ENCODE results near the gene ARHGAP18. TPM values are rescaled to one million over a fixed set of nuclear protein-coding genes. Genes with fewer than 3 reads are reported as not detected.
A peak's percentile ranks its signal among the peaks of the same experiment; 100 is the strongest.

The ARHGAP18 gene
- total and polyA plus RNA-seq, 10 of the 15 experiments (the other 5 are each of a cell fraction or from before 2014, with no cell fraction given) = 18.2 to 52.2 (median 31.7) TPM

DNA sequence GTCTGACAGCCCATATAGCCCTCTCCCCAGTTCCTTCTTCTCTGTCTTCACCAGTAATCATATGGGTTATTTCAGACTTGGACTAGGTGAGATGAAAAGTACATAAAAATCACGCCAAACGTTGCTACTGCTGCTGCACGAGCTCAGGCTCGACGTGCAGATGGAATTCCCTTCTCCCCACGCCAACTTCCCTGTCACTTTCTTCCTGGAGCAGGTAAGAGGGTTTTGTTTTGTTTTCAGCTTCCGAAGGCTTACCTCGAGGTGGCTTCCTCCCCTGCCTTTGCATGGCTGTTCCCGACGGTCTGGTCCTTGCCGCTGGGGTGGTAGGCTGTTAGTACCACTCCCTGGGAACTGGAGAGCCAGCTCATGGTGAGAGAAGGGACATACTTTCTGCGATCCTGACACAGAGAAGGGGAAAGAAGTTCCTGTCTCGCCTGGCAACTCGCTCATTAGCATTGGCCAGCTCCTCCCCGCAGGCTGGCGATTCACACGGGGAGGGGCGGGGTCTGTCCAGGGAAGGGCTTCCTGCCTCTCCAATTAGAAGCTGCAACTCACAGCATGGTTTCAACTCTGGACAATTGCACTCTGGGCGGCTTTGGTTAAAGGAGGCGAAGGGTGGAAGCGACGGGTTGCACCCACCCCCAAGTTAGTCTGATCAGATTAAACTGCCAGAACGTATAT is at the start of gene ARHGAP18 (continued):
- TF ChIP-seq, protein P1, sequence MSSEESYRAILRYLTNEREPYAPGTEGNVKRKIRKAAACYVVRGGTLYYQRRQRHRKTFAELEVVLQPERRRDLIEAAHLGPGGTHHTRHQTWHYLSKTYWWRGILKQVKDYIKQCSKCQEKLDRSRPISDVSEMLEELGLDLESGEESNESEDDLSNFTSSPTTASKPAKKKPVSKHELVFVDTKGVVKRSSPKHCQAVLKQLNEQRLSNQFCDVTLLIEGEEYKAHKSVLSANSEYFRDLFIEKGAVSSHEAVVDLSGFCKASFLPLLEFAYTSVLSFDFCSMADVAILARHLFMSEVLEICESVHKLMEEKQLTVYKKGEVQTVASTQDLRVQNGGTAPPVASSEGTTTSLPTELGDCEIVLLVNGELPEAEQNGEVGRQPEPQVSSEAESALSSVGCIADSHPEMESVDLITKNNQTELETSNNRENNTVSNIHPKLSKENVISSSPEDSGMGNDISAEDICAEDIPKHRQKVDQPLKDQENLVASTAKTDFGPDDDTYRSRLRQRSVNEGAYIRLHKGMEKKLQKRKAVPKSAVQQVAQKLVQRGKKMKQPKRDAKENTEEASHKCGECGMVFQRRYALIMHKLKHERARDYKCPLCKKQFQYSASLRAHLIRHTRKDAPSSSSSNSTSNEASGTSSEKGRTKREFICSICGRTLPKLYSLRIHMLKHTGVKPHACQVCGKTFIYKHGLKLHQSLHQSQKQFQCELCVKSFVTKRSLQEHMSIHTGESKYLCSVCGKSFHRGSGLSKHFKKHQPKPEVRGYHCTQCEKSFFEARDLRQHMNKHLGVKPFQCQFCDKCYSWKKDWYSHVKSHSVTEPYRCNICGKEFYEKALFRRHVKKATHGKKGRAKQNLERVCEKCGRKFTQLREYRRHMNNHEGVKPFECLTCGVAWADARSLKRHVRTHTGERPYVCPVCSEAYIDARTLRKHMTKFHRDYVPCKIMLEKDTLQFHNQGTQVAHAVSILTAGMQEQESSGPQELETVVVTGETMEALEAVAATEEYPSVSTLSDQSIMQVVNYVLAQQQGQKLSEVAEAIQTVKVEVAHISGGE (CRISPR knock-in tag; IDR thresholded peaks at IDR 0.05) = no peak
- TF ChIP-seq, protein P2, sequence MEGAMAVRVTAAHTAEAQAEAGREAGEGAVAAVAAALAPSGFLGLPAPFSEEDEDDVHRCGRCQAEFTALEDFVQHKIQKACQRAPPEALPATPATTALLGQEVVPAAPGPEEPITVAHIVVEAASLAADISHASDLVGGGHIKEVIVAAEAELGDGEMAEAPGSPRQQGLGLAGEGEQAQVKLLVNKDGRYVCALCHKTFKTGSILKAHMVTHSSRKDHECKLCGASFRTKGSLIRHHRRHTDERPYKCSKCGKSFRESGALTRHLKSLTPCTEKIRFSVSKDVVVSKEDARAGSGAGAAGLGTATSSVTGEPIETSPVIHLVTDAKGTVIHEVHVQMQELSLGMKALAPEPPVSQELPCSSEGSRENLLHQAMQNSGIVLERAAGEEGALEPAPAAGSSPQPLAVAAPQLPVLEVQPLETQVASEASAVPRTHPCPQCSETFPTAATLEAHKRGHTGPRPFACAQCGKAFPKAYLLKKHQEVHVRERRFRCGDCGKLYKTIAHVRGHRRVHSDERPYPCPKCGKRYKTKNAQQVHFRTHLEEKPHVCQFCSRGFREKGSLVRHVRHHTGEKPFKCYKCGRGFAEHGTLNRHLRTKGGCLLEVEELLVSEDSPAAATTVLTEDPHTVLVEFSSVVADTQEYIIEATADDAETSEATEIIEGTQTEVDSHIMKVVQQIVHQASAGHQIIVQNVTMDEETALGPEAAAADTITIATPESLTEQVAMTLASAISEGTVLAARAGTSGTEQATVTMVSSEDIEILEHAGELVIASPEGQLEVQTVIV (IDR thresholded peaks at IDR 0.05; ENCODE audit: borderline replicate concordance, partially characterized antibody) = no peak
- no peak for TF ChIP-seq GABPA (IDR thresholded peaks at IDR 0.05; ENCODE audit: low read depth)
- TF ChIP-seq, protein P3, sequence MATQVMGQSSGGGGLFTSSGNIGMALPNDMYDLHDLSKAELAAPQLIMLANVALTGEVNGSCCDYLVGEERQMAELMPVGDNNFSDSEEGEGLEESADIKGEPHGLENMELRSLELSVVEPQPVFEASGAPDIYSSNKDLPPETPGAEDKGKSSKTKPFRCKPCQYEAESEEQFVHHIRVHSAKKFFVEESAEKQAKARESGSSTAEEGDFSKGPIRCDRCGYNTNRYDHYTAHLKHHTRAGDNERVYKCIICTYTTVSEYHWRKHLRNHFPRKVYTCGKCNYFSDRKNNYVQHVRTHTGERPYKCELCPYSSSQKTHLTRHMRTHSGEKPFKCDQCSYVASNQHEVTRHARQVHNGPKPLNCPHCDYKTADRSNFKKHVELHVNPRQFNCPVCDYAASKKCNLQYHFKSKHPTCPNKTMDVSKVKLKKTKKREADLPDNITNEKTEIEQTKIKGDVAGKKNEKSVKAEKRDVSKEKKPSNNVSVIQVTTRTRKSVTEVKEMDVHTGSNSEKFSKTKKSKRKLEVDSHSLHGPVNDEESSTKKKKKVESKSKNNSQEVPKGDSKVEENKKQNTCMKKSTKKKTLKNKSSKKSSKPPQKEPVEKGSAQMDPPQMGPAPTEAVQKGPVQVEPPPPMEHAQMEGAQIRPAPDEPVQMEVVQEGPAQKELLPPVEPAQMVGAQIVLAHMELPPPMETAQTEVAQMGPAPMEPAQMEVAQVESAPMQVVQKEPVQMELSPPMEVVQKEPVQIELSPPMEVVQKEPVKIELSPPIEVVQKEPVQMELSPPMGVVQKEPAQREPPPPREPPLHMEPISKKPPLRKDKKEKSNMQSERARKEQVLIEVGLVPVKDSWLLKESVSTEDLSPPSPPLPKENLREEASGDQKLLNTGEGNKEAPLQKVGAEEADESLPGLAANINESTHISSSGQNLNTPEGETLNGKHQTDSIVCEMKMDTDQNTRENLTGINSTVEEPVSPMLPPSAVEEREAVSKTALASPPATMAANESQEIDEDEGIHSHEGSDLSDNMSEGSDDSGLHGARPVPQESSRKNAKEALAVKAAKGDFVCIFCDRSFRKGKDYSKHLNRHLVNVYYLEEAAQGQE (IDR thresholded peaks at IDR 0.05; ENCODE audit: low read depth, low read length) = no peak
- TF ChIP-seq, protein P4, sequence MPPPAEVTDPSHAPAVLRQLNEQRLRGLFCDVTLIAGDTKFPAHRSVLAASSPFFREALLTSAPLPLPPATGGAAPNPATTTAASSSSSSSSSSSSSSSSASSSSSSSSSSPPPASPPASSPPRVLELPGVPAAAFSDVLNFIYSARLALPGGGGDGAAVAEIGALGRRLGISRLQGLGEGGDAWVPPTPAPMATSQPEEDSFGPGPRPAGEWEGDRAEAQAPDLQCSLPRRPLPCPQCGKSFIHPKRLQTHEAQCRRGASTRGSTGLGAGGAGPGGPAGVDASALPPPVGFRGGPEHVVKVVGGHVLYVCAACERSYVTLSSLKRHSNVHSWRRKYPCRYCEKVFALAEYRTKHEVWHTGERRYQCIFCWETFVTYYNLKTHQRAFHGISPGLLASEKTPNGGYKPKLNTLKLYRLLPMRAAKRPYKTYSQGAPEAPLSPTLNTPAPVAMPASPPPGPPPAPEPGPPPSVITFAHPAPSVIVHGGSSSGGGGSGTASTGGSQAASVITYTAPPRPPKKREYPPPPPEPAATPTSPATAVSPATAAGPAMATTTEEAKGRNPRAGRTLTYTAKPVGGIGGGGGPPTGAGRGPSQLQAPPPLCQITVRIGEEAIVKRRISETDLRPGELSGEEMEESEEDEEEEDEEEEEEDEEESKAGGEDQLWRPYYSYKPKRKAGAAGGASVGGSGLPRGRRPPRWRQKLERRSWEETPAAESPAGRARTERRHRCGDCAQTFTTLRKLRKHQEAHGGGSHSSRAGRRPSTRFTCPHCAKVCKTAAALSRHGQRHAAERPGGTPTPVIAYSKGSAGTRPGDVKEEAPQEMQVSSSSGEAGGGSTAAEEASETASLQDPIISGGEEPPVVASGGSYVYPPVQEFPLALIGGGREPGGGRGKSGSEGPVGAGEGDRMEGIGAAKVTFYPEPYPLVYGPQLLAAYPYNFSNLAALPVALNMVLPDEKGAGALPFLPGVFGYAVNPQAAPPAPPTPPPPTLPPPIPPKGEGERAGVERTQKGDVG (CRISPR knock-in tag; IDR thresholded peaks at IDR 0.05) = no peak
- peak; percentile 75 for TF ChIP-seq NFYB (IDR thresholded peaks at IDR 0.05; ENCODE audit: insufficient read depth, low read depth, low read length)
- TF ChIP-seq, protein P5, sequence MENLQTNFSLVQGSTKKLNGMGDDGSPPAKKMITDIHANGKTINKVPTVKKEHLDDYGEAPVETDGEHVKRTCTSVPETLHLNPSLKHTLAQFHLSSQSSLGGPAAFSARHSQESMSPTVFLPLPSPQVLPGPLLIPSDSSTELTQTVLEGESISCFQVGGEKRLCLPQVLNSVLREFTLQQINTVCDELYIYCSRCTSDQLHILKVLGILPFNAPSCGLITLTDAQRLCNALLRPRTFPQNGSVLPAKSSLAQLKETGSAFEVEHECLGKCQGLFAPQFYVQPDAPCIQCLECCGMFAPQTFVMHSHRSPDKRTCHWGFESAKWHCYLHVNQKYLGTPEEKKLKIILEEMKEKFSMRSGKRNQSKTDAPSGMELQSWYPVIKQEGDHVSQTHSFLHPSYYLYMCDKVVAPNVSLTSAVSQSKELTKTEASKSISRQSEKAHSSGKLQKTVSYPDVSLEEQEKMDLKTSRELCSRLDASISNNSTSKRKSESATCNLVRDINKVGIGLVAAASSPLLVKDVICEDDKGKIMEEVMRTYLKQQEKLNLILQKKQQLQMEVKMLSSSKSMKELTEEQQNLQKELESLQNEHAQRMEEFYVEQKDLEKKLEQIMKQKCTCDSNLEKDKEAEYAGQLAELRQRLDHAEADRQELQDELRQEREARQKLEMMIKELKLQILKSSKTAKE (IDR thresholded peaks at IDR 0.05; ENCODE audit: low read depth, poor library complexity, severe bottlenecking) = no peak
- TF ChIP-seq RFX5 (IDR thresholded peaks at IDR 0.05; ENCODE audit: low read depth, low read length) = peak; percentile 51; the same call in 1 of the 2 replicates
- no peak for TF ChIP-seq CBX3 (IDR thresholded peaks at IDR 0.05; ENCODE audit: borderline replicate concordance, low read depth)
- no peak for TF ChIP-seq TCF3 (IDR thresholded peaks at IDR 0.05; ENCODE audit: borderline replicate concordance, insufficient read depth, low read depth, low read length)

Data from GM12878 (cell line).